Erythroblast (primary cell): ENCODE measurements around the gene PTGER4.

Experiments used
- DNase-seq, 2 experiments: peaks; one replicate each; lab custom pipeline; 2025; lab: John Stamatoyannopoulos, UW
- GATA1 ChIP-seq: IDR thresholded peaks from 2 replicates; pipeline ENCODE4 v1.6.1; 2011; ENCODE audit warnings: low read depth, mild to moderate bottlenecking, control low read depth, low read length, moderate library complexity
- POLR2A ChIP-seq: IDR thresholded peaks from 2 replicates; pipeline ENCODE4 v1.6.1; 2011; ENCODE audit warnings: mild to moderate bottlenecking, low read length

The PTGER4 gene

DNA sequence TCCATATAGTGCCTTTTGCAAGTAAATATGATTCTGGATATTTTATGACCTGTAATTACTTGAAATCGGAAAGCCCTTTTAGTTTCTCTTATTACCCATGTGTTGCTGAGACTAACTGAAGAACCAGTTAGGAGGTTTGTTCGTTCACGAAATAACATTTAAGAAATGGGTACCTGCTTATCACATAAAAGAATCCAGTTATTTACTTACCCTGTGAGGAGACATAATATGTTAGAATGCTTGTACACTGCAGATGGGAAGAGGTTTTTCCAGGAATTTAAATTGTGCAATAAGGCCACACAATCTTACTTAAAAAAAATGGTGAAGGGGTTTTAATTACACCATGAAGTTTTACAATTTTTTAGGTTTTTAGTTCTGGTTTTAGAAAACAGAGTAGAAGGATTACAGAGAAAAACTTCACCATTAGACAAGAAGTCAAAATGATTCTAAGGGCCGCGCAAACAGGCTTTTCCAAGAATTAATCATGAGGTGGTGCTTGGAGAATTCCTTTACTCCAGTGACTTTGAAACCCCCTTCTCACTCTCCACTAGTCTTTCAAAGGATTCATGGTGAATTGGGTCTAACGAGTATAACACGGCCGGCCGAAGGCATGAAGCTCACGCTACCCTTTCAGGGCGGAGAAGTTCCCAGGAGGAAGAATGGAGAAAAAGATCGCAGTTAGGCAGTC is 1.1 kb upstream of the PTGER4 start:
- no peak for DNase-seq
- TF ChIP-seq POLR2A (no peak), GATA1 (no peak)

DNA sequence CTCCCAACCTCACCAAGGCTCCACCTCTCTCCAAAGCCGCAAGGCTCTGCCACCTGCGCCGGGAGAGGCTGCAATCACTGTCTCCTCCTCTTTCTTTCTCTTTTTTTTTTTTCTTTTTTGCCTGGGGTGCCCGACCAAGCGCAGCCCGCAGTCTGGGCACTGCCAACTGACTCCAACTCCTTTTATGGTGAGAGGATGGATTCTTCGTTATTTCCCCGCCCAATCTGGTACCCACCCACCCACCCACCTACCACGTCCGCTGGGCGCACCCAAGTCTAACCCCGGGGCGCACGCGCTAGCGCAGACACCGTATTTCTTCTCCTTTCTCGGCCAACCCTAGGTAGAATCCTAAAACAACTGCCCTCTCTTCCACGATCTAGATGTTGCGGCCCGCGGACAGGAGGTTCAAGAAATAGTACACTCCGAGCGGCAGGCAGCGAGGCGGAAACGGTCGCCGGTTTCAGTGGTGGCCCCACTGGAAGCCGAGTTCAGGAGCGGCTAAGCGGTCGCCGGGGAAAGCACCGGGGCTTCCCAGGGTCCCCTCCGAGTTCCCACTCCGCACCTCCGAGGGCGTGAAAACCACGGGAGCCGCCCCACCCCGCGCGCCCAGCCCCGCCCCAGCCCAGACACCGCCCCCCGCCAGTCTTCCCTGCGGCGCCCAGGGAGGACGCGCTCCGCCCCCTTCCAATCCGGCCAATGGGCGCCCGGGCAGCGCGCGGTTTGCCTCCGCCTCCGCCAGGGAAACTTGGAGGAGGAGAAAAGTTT is 385 bp upstream of the PTGER4 start:
- peak; percentile 64 to 73 for DNase-seq
- TF ChIP-seq POLR2A, result no peak
- no peak for TF ChIP-seq GATA1

DNA sequence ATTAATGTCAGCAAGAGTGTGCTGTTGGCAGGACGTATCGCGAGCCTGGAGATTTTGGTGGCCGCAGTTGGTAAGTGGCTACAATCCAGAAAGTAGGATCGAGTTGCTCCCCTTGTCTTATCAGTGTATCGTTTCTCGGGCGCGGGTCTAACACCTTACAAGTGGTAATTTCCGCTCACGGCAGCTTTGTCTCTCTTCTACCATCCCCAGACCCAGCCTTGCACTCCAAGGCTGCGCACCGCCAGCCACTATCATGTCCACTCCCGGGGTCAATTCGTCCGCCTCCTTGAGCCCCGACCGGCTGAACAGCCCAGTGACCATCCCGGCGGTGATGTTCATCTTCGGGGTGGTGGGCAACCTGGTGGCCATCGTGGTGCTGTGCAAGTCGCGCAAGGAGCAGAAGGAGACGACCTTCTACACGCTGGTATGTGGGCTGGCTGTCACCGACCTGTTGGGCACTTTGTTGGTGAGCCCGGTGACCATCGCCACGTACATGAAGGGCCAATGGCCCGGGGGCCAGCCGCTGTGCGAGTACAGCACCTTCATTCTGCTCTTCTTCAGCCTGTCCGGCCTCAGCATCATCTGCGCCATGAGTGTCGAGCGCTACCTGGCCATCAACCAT is 1.1 kb downstream of the PTGER4 start:
- DNase-seq, result peak in 1 of 2 experiments; percentile 25
- no peak for TF ChIP-seq POLR2A
- TF ChIP-seq GATA1, result no peak

DNA sequence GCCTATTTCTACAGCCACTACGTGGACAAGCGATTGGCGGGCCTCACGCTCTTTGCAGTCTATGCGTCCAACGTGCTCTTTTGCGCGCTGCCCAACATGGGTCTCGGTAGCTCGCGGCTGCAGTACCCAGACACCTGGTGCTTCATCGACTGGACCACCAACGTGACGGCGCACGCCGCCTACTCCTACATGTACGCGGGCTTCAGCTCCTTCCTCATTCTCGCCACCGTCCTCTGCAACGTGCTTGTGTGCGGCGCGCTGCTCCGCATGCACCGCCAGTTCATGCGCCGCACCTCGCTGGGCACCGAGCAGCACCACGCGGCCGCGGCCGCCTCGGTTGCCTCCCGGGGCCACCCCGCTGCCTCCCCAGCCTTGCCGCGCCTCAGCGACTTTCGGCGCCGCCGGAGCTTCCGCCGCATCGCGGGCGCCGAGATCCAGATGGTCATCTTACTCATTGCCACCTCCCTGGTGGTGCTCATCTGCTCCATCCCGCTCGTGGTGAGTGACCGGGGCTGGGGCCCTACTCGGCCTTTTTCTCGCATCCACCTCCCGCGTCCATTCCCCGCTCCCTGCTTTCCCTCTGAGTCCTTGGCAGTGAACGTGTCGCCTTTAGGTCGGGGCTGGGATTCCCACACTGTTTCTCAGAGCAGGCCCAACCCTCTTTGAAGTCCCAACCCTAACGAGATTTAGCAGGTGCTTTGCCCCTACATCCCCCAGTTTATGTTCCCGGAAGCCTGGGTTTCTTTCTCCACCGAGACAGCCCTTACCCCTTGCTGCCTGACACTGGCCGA is 1.8 kb downstream of the PTGER4 start:
- TF ChIP-seq GATA1 (no peak), POLR2A (no peak)
- peak; percentile 12 to 25 for DNase-seq

DNA sequence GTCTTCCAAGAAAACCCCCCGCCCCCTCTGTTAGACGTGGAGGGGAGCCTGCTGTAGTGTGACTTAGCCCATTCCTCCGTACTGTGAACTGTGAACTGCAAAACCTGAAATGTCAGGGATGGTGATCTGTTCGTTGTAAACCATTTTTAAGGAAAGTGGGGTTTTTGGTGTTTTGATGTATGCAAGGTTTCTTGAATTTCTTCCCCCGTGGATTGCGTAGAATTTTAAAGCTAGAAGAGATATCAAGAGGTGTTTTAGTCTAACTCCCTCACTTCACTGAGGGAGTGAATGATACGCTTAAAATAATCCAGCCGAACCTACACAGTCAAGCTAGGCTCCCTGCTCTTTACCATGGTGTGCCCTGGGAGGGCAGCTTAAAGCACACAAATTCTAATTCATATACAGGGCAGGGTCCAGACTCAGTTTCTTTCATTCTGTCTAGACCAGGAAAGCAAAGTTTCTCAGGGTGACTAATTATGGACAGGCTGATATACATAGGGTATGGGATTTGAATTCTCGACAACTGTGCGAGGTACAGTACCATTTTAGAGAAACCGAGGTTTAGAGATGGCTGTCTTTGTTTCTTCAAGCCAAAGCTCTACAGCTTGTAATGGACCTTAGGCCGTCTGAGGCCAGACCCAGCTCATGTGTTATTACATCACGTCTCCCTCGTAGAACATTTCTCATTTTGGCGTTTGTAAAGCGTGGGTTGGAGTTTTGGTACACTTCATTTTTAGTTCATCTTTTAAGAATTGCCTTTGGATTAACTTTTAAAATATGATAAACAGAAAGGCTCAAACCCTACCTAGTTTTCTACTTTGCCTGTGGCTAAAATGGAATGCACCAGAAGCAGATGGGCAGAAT is 2.7 kb downstream of the PTGER4 start:
- DNase-seq, result no peak
- TF ChIP-seq POLR2A (no peak), GATA1 (no peak)

DNA sequence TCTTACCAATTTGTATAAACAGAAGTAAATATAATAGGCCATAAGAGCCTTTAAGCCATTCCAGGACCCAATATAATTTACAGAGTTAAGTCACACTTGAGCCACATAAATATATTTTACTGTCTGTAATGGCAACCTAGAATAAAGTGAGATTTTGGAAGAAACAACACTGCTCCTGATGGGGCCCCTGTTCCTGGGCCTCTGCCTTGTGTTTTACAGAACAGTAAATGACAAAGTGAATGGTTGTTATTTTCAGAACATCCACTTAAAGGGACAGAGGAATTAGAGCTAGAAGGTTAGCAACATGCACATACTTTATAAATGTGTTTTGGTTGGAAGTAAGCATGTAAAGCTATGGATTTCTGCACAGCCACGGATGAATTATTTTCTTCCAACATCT is 3.6 kb downstream of the PTGER4 start:
- no peak for DNase-seq
- TF ChIP-seq GATA1 (no peak), POLR2A (no peak)

DNA sequence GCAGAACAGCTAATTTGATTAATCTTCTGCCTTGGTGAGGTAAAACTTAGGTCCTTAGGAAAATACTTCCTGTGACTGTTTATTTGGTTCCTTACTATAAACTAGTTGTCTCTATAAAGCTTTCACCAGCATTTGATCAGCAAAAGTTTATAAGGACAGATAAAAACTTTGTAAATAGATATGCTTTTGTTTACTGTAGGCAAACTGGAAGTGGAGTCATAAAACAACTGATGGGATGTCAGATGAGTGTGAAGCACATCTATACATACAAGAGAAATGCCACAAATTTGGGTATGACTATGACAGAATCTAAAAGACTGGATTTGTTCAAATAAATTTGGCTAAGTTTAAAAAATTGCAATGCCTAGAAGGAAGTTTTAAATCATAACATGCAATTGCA is 5.5 kb downstream of the PTGER4 start:
- no peak for DNase-seq
- no peak for TF ChIP-seq POLR2A

DNA sequence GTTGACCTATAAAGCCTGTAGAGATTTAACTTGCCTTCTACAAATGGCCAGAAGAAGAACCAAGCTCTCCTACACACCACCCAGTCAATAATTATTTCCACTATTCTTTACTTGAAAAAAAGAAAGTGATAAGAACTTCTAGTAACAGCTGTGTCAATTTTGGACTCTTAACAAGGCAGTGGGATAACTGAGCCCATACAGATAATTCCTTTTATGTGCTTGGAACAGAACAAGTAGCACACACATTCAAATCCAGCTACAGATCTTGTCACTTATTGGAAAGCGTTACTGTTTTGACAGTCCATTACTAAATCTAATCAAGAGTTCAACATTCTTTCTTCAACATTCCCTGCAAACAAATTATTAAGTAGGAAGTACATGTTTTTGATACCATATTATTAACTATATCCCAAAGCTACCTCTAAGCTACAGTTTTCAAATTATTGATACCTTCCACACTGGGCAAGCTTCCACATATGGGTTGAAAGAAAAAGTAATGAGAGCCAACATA is 6.3 kb downstream of the PTGER4 start:
- no peak for DNase-seq
- TF ChIP-seq POLR2A, result no peak

DNA sequence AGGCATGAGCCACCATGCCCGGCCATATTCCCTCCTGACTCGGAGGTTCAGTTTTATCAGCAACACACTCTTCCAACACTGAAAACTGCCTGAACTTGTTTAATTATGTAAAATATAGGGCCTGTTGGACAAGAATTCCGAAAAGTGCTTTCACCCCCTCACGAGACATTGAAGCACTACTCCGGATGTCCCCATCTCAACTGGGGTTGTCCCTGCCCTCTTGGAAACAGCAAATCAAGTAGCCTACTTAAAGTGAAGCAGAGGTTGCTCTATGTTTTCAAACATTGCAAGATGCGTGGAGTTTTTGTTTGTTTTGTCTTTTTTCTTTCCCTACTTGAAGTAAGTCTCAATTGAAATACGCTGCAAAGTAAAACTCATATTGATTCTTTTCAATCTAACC is 7.6 kb downstream of the PTGER4 start:
- no peak for DNase-seq

DNA sequence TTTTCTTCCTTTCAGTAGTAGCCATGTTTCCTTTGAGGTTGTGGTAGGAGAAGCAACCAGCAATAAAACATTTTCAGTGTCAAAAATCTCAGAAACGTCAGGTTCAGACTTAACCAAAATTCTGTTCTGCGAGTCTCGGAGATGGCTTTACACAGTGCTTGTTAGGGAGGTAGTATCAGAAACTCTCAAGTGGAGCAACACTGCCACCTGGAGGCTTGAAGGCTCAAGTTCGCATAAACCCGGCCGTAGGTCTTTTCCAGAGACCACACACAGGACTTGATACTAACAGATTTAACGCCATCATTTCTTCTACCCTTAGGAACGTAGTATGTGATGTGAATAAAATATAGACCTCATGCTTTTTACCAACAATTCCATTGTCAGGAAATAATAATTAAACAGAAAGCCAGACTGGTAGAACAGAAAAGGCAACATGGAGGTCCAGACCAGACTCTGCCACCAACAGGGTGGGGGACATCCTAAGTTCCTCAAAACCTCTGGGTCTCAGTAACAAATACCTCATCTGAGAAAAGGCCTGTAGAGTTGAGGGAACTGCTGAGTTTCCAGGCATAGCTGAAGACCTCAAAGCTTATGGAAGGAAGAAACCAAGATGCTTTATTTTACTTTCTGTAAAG is 8.5 kb downstream of the PTGER4 start:
- peak; percentile 79 to 88 for DNase-seq
- no peak for TF ChIP-seq POLR2A
- TF ChIP-seq GATA1, result no peak

More for the DNA sequence above, 7.6 kb downstream of the PTGER4 start:
- TF ChIP-seq POLR2A, result no peak
- no peak for TF ChIP-seq GATA1

DNA sequence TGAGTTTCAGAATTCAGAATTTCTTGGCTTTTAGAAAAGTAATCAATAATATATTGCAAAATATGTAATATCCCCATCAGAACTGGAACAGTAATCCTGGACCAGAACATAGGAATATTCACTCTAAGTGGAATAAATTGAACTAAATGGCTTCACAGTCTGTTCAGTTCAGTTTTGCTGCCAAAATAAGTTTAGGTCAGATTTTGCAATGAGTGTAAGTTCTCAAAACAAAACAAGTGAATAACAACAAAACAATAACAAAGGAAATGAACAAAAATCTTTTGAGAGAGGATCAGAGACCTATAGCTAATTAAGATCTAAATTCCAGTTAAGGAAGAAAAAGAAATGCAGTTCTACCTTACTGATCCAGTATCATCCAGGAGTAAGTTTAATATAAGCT is 9.3 kb downstream of the PTGER4 start:
- TF ChIP-seq POLR2A, result no peak
- TF ChIP-seq GATA1, result no peak
- no peak for DNase-seq

DNA sequence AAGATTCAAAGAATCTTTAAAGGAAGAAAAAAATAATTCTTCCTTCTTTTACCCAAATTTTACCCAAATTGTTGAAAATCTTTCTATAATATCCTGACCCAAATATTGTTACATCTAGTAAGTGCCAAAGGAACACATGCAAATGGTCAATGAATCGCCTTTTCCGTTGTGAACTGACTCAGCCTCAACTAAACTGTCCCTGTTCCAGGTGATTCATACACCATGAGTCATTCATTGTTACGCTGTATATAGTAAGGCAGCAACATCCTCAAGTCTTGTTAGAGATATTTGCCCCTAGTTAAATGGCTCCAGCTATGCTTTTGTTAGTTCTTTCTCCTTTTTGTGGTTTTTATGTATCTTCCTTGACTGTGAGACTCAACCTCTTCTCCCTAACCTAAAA is 9.7 kb downstream of the PTGER4 start:
- peak; percentile 3 to 36 for DNase-seq
- TF ChIP-seq GATA1 (no peak), POLR2A (no peak)
